Activated naive CD4-positive, alpha-beta T cell treated with anti-CD3 and anti-CD28 coated beads, Interleukin-2, amount 50 U/mL, for 16 hours (primary cell): ENCODE results near the gene RAD51B.

Source experiments
- DNase-seq: peaks from one replicate; pipeline ENCODE4 v3.0.0-alpha.2; 2020

The RAD51B gene

DNA sequence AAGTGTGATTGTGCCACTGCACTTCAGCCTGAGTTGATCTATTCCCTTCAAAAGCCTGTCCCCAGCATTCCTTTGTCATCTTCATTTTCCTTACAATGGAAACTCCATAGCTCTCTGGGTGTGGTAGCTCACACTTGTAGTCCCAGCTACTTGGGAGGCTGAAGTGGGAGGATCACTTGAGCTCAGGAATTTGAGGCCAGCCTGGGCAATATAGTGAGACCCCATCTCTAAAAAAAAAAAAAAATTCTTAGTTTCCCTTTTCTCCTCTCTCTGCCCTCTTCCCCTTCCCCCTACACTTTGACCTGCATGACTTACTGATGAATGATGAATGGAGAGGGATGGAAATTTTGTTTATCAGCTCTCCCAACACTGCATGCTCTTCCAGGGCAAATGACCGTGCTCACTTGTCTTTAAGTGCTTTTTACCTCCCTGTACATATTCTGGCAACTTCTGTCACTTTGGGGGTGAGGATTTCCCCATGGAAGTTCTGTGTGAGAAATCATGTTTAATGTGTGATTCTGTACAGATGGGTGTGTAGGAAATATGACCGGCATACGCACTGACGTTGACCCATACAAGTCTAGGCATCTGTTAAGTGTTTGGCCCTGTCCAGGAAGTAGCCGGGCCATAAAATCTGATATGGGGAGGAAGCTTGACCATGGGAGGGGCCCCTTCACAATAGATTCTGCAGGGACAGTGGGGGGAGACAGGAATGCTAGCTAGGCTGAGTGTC is 907.9 kb downstream of the RAD51B start:
- DNase-seq = no peak

DNA sequence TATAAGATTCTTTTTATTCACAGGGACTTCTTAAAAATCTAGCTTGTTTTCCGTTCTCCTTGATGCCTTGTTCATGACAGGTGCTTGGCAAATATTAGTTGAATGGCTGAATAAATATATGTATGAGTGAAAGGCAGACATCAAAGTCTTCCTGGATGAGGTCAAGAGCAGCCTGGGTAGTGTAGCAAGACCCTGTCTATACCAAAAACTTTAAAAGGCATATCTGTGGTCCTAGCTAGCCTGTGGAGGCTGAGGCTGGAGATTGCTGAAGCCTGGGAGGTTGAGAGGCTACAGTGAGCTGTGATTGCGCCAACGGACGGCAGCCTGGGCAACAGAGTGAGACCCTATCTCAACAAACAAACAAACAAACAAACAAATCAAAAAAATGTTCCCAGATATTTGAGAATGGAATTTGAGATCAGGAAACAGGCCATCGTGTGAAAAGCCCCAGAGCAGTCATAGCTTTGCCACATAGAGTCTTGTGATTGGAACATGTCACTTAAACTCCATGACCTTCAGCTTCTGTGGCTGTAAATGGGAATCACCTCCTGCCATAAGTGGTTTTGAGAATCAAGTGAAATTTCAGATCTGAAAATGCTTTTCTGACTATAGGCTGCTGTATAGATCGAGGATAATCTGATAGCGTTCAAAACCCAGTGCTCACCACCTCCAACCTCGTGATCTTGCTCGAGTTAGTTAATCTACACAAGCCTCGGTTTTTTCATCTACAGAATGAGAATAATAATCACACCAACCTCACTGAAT is 908.9 kb downstream of the RAD51B start:
- no peak for DNase-seq

- no peak for DNase-seq
These were observed 910.0 kb downstream of the RAD51B start for GRCh38 chr14:68729556-68729955.

DNA sequence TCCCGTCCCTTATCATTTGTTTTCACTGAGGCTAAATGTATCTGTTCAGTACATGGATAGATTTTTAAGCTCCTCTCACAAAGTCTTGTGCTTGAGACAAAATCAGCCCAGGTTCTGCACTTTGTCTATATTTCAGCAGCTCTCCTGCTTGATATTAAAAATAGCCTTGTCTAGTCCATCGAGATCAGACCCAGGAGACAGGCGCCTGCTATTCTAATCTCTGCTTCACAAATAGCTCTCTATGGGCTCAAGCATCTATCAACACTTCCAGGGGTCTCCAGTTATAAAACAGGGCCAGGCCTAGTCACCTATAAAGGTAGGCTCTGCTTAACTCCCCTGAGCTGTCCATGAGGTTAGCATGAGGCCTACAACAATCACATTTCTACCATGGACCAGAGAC is 910.8 kb downstream of the RAD51B start:
- no peak for DNase-seq

GRCh38 chr14:68730811-68731425 is 911.3 kb downstream of the RAD51B start:
- no peak for DNase-seq

DNA sequence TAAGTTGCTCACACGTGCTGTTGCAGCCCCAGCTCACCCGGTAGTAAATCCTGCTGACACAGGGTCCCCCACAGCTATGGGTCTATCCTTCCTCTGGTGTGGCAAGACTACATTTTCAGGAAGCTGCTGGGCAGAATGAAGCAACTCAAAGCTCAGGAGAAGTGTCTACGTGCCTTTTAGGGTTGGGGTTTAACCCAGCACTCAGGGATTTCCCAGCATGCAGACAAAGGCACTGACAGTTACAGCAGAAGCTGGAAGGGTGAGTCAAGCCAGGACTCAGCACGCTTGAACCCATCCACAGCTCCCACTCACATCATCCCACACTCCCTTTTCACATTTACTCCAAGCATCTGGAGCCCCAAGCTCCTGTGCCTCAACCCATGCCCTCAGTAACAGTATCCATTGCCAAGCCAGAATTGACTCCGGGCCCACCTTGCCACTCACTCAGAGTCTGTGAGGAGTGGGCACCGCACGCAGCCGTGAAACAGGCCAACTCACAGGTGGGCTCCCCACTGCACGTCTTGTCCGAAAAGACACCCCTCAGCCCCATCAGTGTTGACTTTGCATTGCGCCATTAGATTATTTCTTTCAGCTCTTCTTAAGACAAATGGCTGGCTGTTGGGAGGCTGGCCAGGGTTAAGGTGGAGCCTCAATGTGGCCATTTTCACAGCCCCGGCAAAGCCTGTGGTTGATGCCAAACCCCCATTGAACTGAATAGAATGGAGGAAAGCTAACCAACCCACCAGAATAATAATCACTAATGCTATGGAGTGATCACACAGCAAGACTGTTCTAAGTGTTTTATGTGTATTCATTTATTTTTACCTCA is 913.7 kb downstream of the RAD51B start:
- DNase-seq = no peak

DNA sequence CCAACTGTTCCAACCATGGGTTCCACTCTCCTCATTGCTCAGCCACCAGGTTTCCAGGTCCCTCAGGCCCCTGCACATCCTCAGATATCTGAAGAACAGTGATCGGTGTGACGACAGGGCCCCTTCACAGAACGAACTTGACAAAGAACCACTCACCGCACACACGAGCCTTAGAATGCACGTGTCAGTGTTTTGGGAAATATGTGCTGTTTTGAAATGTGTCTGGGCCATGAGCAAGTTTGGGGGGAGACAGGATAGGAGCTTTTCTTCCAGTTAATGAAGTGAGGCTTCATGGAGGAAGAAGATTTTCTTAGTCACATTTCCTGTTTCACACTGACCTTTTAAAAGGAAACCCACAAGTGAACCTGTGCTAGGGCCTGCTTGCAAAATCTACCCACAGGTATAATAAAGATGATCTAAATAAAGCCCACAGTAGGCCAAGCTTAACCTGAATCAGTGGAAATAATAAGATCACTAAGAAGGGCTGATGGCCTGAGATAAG is 914.7 kb downstream of the RAD51B start:
- no peak for DNase-seq

DNA sequence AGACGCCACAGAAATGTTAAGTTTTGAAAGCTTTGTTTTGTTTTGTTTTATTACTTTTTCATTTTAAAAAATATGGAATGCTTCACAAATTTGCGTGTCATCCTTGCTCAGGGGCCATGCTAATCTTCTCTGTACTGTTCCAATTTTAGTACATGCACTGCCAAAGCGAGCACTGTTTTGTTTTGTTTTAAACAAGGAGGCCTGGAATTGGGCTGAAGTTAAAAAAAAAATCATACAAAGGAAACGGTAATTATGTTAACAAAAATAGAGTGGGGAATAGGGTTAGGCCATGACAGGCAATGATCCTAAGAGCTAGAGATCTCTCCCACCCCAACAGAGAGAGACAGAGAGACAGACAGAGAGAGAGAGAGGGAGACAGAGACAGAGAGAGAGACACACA is 916.3 kb downstream of the RAD51B start:
- DNase-seq = no peak

DNA sequence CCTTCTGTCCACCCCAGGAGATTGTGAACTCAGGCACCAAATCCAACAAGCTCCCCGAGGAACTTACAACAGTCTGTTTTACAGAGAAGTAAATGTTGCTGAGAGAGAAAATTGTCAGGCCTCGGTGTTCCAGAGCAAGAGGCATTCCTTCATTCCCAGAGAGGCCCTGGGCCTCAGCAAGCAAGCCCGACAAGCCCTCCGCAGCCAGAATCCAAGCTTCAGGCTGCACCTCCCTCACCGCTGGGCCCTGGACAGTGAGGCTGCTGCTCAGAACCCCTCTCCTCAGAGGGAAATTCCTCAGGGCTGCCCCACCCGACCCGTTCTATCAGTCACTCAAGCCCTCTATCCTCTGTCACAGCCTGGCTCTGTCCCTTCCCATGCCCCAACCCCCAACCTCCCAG is 916.9 kb downstream of the RAD51B start:
- no peak for DNase-seq

GRCh38 chr14:68737086-68737485 is 917.5 kb downstream of the RAD51B start:
- no peak for DNase-seq

- no peak for DNase-seq
These were observed 919.0 kb downstream of the RAD51B start for GRCh38 chr14:68738559-68738958.

GRCh38 chr14:68739701-68740100 is 920.1 kb downstream of the RAD51B start:
- no peak for DNase-seq

DNA sequence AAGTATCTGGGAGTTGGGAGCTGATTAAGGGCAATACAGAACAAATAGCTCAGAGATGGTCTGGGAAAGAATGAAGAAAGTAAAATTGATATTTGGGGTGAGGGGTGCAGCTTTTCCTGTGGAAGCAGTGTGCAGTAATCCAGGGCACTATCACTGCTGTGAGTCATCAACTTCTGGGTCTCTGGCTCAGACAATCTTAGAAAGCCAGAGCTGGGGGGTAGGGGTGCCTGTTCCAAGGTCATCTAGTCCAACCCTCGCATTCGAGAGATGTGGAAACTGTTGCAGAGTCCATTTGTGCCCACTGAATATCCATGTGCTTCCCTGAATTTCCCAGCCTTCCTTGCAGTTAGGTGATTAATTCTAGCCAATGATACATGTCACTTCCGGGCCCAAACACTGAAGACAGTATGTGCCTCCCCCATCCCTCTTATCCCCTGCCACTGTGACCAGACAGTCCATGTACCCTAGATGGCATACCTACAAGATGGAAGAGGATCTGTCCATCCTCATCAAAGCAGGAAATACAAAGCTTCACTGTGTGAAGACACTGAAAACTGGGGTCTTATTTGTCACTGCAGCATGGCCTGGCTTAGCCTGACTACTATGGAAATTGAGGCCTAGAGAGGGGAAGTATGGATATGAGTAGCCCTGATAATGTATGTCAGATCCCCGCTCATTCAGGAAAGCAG is 921.4 kb downstream of the RAD51B start:
- no peak for DNase-seq

GRCh38 chr14:68741477-68741791 is 921.9 kb downstream of the RAD51B start:
- DNase-seq = no peak

DNA sequence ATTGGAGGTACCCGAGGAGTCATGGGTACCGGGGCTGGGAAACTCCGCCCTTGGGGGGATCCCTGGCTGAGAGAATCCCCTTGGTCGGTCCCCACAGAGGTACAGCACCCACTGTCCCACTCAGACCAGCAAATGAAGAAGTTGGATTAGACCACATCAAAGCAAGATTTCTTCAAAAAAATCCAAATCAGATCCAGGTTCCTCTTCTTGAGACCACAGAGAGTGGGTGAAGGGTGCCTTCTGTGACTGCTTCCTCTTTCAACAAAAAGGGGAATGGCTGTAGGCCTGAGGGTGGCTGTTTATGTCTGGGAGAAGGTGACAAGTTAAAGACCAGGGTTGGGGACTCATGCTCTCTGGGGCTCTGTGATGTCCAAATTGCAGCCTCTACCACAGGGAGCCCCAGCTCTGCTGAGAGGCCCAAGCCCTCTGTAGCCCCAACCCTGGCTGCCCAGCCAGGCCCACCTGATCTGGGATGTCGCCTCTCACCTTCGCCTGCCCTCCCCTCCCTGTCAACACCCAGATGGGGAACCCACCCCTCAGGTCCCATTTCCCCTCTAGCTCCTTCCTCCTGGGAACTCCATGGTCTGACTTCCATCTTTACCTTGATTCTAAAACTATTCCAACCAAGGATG is 922.4 kb downstream of the RAD51B start:
- no peak for DNase-seq

- no peak for DNase-seq
These were observed 925.0 kb downstream of the RAD51B start for GRCh38 chr14:68744613-68745012.

- DNase-seq = no peak
These were observed 927.8 kb downstream of the RAD51B start for GRCh38 chr14:68747393-68747792.

DNA sequence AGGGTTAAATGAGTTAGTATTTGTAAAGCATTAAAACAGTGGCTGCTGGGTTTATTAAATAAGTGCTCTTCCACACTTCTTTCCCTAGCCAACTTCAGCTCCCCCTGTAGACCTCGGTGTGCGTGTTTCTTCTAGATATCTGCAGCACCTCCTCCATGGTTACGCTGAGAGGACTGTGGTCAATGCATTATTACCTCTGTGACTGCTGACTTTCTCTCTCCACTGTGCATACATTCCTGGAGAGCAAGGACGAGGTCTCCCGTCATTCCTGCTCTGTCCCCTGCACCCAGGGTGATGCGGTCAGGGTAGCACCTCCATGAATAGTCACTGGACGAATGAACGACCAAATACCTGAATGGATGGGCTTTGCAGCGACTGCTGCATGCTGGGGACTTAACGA is 928.7 kb downstream of the RAD51B start:
- DNase-seq = no peak

DNA sequence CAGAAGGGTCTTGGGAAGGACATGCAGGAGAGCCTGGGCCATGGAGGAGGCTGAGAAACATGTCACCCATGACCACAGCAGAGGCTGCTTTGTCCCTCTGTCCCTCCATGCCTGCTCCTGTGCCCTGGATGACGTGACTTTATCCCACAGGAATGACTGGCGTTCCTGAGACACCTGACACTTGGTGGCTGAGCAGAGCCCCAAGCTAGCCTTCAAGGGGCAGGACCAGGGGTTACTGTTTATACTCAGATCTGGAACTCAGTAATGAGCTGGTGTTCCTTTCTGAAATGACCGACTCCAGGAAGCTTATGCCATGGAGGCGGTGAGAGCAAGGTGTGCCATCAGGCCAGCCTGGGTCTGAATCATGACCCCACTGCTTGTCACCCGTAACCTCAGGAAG is 929.1 kb downstream of the RAD51B start:
- no peak for DNase-seq

DNA sequence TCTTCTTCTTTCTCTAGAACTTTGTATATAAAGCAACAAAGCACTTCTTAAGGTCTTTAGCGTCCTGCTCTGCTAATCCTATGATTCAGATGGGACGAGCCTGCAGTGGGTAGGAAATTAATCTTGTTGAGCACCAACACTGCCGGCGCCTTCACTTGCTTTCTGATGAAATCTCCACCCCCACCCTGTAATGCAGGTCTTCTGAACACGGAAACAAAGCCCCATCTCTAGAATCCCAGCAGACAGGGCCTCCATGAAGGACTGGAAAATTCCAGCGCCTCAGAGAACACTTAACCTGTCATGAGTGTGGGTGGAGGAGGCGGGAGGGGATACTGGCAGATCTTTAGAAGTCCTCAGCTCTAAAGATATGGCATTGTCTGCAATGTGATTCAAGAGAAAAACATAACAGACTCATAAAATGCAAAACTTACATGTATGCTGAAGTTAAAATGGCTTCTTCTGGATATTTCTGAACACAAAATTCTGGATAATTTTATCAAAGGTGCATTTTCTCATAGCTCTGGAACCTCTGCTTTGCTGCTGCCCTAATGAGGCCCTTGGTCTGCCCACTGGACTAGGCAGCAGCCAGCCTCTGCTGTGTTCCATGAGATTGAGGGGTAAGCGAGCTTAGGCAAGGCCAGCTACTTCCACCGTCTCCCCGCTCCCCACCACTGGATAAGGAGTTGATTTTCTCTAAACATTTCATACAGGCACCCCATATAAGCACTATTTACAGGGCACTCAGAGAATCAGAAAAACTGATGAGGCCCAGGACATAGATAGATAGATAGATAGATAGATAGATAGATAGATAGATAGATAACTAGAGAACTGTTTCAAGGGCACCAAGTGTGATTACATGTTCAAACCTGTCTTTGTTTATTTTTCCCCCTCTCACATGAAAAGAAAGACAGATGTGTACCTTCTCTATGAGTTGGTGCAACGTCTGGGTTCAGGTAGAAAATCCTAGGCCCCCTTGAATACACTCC is 930.2 kb downstream of the RAD51B start:
- DNase-seq = no peak
